ENCODE data around the gene MBOAT1.

GRCh38 chr6:20212392-20213111, at the start of gene MBOAT1:
- TF ChIP-seq PAX5 (IDR thresholded peaks at IDR 0.05; ENCODE audit: insufficient read depth, low read length, severe bottlenecking) (no peak), POLR2AphosphoS5 (IDR thresholded peaks at IDR 0.05; ENCODE audit: low read depth, low read length) (no peak), POLR2A (IDR thresholded peaks at IDR 0.05; ENCODE audit: low read depth, low read length) (0 out of 2 replicates have a peak, but pooled peaks have one; percentile 19), TAF1 (IDR thresholded peaks at IDR 0.05; ENCODE audit: low read depth, low read length) (no peak), SPI1 (IDR thresholded peaks at IDR 0.05; ENCODE audit: low read depth, low read length) (peak; percentile 59)
